Suppressor macrophage treated with lipopolysaccharide for 4 hours (primary cell): Measurements from ENCODE around the gene MTFP1.
"Not testable (repeated sequence)": the region's sequence is repeated elsewhere in the genome, so short reads cannot be mapped to it uniquely, and the experiment has no call there.

Source experiments
- DNase-seq: peaks from one replicate; pipeline ENCODE4 v3.0.0-alpha.2; 2020

The MTFP1 gene

GRCh38 chr22:30455075-30455840 is 29.7 kb downstream of the MTFP1 start:
- no peak for DNase-seq

GRCh38 chr22:30457981-30458380 is 32.4 kb downstream of the MTFP1 start:
- DNase-seq: peak; percentile 55

- DNase-seq: peak; percentile 74
Observed at GRCh38 chr22:30459181-30460052, 33.8 kb downstream of the MTFP1 start.

GRCh38 chr22:30460147-30460546 is 34.6 kb downstream of the MTFP1 start:
- DNase-seq: no peak

- not testable (repeated sequence) for DNase-seq
Observed at GRCh38 chr22:30460555-30460954, 35.0 kb downstream of the MTFP1 start.

GRCh38 chr22:30469165-30469564 is 43.6 kb downstream of the MTFP1 start:
- no peak for DNase-seq

GRCh38 chr22:30470655-30471054 is 45.1 kb downstream of the MTFP1 start:
- DNase-seq: no peak

- DNase-seq: no peak
Observed at GRCh38 chr22:30471616-30472318, 46.2 kb downstream of the MTFP1 start, which contains the start of gene SEC14L3. TSS of gene SEC14L3 (minus strand) at chr22:30472017. CDS start at chr22:30471958, 59 bp downstream.

- no peak for DNase-seq
Observed at GRCh38 chr22:30472994-30473720, 47.6 kb downstream of the MTFP1 start.

GRCh38 chr22:30474121-30474520 is 48.6 kb downstream of the MTFP1 start:
- no peak for DNase-seq

GRCh38 chr22:30474683-30475424 is 49.3 kb downstream of the MTFP1 start:
- no peak for DNase-seq
